Measurements from ENCODE around the gene S100A2. TPM values are rescaled to one million over a fixed set of nuclear protein-coding genes. Genes with fewer than 3 reads are reported as not detected.

S100A2 gene
- total RNA-seq, 1 experiment from 2014 or later = 29.6 TPM

- H3K9me3 ChIP-seq = peaks cover 4% of the 10 kb centered on the region; the same call in 1 of the 2 replicates
- no peaks in the 10 kb centered on the region for H3K27me3 ChIP-seq
- no peaks in the 10 kb centered on the region; the same call in none of the 2 replicates for H3K36me3 ChIP-seq
- no peak overlapping the region for H3K4me3 ChIP-seq
- DNase-seq = no peak
Observed at GRCh38 chr1:153557877-153558276, 7.8 kb downstream of the S100A2 start.

GRCh38 chr1:153556348-153556747, 9.3 kb downstream of the S100A2 start:
- no peak for DNase-seq
- Histone ChIP-seq H3K9me3 (peaks cover 4% of the 10 kb centered on the region; the same call in 1 of the 2 replicates), H3K27me3 (no peaks in the 10 kb centered on the region), H3K36me3 (no peaks in the 10 kb centered on the region; the same call in 1 of the 2 replicates), H3K4me3 (no peak overlapping the region)

GRCh38 chr1:153553830-153554541, 11.7 kb downstream of the S100A2 start:
- Histone ChIP-seq H3K4me3 (no peak overlapping the region), H3K27me3 (no peaks in the 10 kb centered on the region), H3K9me3 (peaks cover 4% of the 10 kb centered on the region; the same call in 1 of the 2 replicates), H3K36me3 (no peaks in the 10 kb centered on the region; the same call in 1 of the 2 replicates)
- no peak for DNase-seq

- Histone ChIP-seq H3K4me3 (no peak overlapping the region), H3K9me3 (no peaks in the 10 kb centered on the region; the same call in 1 of the 2 replicates), H3K36me3 (no peaks in the 10 kb centered on the region; the same call in 1 of the 2 replicates), H3K27me3 (no peaks in the 10 kb centered on the region)
- no peak for DNase-seq
Observed at GRCh38 chr1:153553096-153553495, 12.5 kb downstream of the S100A2 start.

- Histone ChIP-seq H3K4me3 (no peak overlapping the region), H3K9me3 (no peaks in the 10 kb centered on the region; the same call in 1 of the 2 replicates), H3K27me3 (no peaks in the 10 kb centered on the region), H3K36me3 (no peaks in the 10 kb centered on the region; the same call in 1 of the 2 replicates)
- no peak for DNase-seq
Observed at GRCh38 chr1:153552335-153552734, 13.3 kb downstream of the S100A2 start.

GRCh38 chr1:153550827-153551500, 14.7 kb downstream of the S100A2 start:
- H3K36me3 ChIP-seq = no peaks in the 10 kb centered on the region; the same call in 1 of the 2 replicates

GRCh38 chr1:153550398-153550758, 15.3 kb downstream of the S100A2 start:
- no peak for DNase-seq
- no peaks in the 10 kb centered on the region for H3K27me3 ChIP-seq
- no peaks in the 10 kb centered on the region for H3K9me3 ChIP-seq
- H3K36me3 ChIP-seq = no peaks in the 10 kb centered on the region
- H3K4me3 ChIP-seq = no peak overlapping the region

More at GRCh38 chr1:153550827-153551500, 14.7 kb downstream of the S100A2 start:
- no peaks in the 10 kb centered on the region for H3K9me3 ChIP-seq
- H3K27me3 ChIP-seq = no peaks in the 10 kb centered on the region
- no peak overlapping the region for H3K4me3 ChIP-seq
- no peak for DNase-seq

GRCh38 chr1:153549741-153550397, 15.8 kb downstream of the S100A2 start:
- Histone ChIP-seq H3K36me3 (no peaks in the 10 kb centered on the region), H3K27me3 (no peaks in the 10 kb centered on the region), H3K4me3 (no peak overlapping the region), H3K9me3 (no peaks in the 10 kb centered on the region)
- no peak for DNase-seq

- Histone ChIP-seq H3K4me3 (no peak within 1 kb of the TSS), H3K27me3 (no peaks in the 10 kb centered on the region), H3K36me3 (peaks cover 8% of the 10 kb centered on the region), H3K9me3 (no peaks in the 10 kb centered on the region)
- peak; percentile 96 for DNase-seq
Observed at GRCh38 chr1:153548722-153549688, 16.6 kb downstream of the S100A2 start, which contains the start of gene S100A3. Gene S100A3 (minus strand): TSS chr1:153549258. CDS start chr1:153548485, 773 bp downstream.

- H3K27me3 ChIP-seq = no peaks in the 10 kb centered on the region
- DNase-seq = no peak
- H3K9me3 ChIP-seq = no peaks in the 10 kb centered on the region
- H3K4me3 ChIP-seq = no peak overlapping the region
- H3K36me3 ChIP-seq = peaks cover 19% of the 10 kb centered on the region
Observed at GRCh38 chr1:153547560-153548551, 17.8 kb downstream of the S100A2 start.

- Histone ChIP-seq H3K4me3 (no peak overlapping the region), H3K36me3 (peaks cover 19% of the 10 kb centered on the region), H3K27me3 (no peaks in the 10 kb centered on the region), H3K9me3 (no peaks in the 10 kb centered on the region)
- DNase-seq = no peak
Observed at GRCh38 chr1:153546796-153547559, 18.7 kb downstream of the S100A2 start.

GRCh38 chr1:153546371-153546770, 19.3 kb downstream of the S100A2 start:
- H3K4me3 ChIP-seq = no peak overlapping the region
- H3K36me3 ChIP-seq = peaks cover 19% of the 10 kb centered on the region
- no peaks in the 10 kb centered on the region for H3K27me3 ChIP-seq
- DNase-seq = no peak
- H3K9me3 ChIP-seq = no peaks in the 10 kb centered on the region

GRCh38 chr1:153545067-153546055, 20.3 kb downstream of the S100A2 start, which contains the start of gene S100A4:
Gene S100A4 (minus strand): TSS chr1:153545806. CDS start chr1:153544794, 1,012 bp downstream.
- H3K36me3 ChIP-seq = peaks cover 19% of the 10 kb centered on the region
- no peaks in the 10 kb centered on the region for H3K27me3 ChIP-seq
- H3K9me3 ChIP-seq = no peaks in the 10 kb centered on the region
- DNase-seq = peak; percentile 98
- H3K4me3 ChIP-seq = peak within 1 kb of the TSS; percentile 48

All from MG63 (cell line).